Measurements from ENCODE around the gene FARP1.
A peak's percentile ranks its signal among the peaks of the same experiment; 100 is the strongest.

Gene FARP1

DNA sequence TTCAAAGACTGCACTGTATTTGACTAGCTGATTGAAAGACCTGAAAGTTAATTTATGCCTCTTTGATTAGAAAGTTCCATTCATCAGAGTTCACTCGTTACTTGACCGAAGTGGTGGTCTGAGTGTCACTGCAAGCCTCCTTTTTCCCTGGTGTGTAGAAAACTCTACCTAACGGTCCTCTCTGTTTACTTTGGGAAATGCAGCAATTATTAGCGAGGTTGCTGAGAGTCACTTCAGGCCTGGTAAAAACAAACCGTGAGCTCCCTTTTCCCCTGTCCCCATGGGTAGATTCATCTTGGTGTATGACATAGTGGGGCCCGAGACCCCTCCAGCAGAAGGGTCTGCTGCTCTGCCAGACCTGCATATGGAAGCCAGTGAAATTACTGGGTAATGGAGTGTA, 161.0 kb downstream of the FARP1 start:
- POLR2A ChIA-PET: no interaction called here
- Histone ChIP-seq H3K36me3 (ENCODE audit: control insufficient read depth in 2 of 2, insufficient read depth in 1 of 2, low read length in 2 of 2) (no peaks in the 10 kb centered on the region), H3K9me3 (ENCODE audit: control insufficient read depth, insufficient read depth, low read depth, low read length) (no peaks in the 10 kb centered on the region), H3K4me1 (ENCODE audit: control insufficient read depth, insufficient read depth, low read length) (peaks cover 22% of the 10 kb centered on the region), H3K4me3 (ENCODE audit: low read depth, low read length) (no peak overlapping the region), H3K27ac (ENCODE audit: extremely low read depth, low read depth, low read length) (no peak overlapping the region)
- TF ChIP-seq ZNF707 (tag by site-specific recombination; IDR thresholded peaks at IDR 0.05): no peak
- no peak for TF ChIP-seq ZNF548 (tag by site-specific recombination; IDR thresholded peaks at IDR 0.05)
- TF ChIP-seq, protein P1, sequence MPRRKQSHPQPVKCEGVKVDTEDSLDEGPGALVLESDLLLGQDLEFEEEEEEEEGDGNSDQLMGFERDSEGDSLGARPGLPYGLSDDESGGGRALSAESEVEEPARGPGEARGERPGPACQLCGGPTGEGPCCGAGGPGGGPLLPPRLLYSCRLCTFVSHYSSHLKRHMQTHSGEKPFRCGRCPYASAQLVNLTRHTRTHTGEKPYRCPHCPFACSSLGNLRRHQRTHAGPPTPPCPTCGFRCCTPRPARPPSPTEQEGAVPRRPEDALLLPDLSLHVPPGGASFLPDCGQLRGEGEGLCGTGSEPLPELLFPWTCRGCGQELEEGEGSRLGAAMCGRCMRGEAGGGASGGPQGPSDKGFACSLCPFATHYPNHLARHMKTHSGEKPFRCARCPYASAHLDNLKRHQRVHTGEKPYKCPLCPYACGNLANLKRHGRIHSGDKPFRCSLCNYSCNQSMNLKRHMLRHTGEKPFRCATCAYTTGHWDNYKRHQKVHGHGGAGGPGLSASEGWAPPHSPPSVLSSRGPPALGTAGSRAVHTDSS (tag by site-specific recombination; IDR thresholded peaks at IDR 0.05): no peak
- no peak for TF ChIP-seq ZNF544 (tag by site-specific recombination; IDR thresholded peaks at IDR 0.05)
- no peak for TF ChIP-seq ZNF404 (tag by site-specific recombination; IDR thresholded peaks at IDR 0.05)
- TF ChIP-seq, protein P2, sequence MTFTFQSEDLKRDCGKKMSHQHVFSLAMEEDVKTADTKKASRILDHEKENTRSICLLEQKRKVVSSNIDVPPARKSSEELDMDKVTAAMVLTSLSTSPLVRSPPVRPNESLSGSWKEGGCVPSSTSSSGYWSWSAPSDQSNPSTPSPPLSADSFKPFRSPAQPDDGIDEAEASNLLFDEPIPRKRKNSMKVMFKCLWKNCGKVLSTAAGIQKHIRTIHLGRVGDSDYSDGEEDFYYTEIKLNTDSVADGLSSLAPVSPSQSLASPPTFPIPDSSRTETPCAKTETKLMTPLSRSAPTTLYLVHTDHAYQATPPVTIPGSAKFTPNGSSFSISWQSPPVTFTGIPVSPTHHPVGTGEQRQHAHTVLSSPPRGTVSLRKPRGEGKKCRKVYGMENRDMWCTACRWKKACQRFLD (tag by site-specific recombination; IDR thresholded peaks at IDR 0.05): no peak
- TF ChIP-seq, protein P3, sequence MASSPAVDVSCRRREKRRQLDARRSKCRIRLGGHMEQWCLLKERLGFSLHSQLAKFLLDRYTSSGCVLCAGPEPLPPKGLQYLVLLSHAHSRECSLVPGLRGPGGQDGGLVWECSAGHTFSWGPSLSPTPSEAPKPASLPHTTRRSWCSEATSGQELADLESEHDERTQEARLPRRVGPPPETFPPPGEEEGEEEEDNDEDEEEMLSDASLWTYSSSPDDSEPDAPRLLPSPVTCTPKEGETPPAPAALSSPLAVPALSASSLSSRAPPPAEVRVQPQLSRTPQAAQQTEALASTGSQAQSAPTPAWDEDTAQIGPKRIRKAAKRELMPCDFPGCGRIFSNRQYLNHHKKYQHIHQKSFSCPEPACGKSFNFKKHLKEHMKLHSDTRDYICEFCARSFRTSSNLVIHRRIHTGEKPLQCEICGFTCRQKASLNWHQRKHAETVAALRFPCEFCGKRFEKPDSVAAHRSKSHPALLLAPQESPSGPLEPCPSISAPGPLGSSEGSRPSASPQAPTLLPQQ (tag by site-specific recombination; IDR thresholded peaks at IDR 0.05): no peak
- no peak for TF ChIP-seq ZNF112 (tag by site-specific recombination; IDR thresholded peaks at IDR 0.05)
- TF ChIP-seq TRIM28 (IDR thresholded peaks at IDR 0.05; ENCODE audit: borderline replicate concordance, low read length): no peak
- no peak for TF ChIP-seq KLF8 (tag by site-specific recombination; IDR thresholded peaks at IDR 0.05)
- CTCF ChIA-PET: interaction anchor here (0.5 to 0.6 kb wide), 2 partner anchors 204 to 682 kb away, joined by 3 read pairs; no protein-coding TSS in a partner anchor

DNA sequence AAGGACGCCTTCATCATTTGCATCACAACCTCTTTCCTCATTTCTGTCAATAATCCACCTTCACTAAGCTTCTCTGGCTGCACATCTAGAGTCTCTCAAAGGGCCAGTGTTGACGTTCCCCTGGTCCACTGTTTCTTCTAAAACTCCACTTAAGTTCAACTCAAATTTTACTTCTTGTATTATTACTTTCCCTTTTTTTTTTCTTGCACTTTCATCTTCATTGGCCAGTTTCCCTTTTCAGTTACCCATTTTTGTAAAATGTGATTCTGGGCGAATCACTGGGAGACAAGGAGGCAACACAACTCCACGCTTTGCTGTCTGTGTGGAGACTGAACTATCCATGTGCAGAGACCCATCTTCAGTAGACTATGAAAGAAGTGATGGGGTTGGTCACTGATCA, 162.8 kb downstream of the FARP1 start:
- H3K27ac ChIP-seq (ENCODE audit: extremely low read depth, low read depth, low read length): no peak overlapping the region
- peaks cover 18% of the 10 kb centered on the region for H3K4me1 ChIP-seq (ENCODE audit: control insufficient read depth, insufficient read depth, low read length)
- H3K9me3 ChIP-seq (ENCODE audit: control insufficient read depth, insufficient read depth, low read depth, low read length): no peaks in the 10 kb centered on the region
- ChIA-PET POLR2A (no interaction called here), CTCF (interaction anchor here (1.1 kb wide), 1 partner anchor 58 kb away, joined by 4 read pairs; no protein-coding TSS in a partner anchor)
- no peaks in the 10 kb centered on the region for H3K36me3 ChIP-seq (ENCODE audit: control insufficient read depth in 2 of 2, insufficient read depth in 1 of 2, low read length in 2 of 2)
- H3K4me3 ChIP-seq (ENCODE audit: low read depth, low read length): no peak overlapping the region
- peak; percentile 93 for TF ChIP-seq PRDM1 (tag by site-specific recombination; IDR thresholded peaks at IDR 0.05)
- TF ChIP-seq ZNF664 (tag by site-specific recombination; IDR thresholded peaks at IDR 0.05): no peak
- TF ChIP-seq ZNF623 (tag by site-specific recombination; IDR thresholded peaks at IDR 0.05): no peak

DNA sequence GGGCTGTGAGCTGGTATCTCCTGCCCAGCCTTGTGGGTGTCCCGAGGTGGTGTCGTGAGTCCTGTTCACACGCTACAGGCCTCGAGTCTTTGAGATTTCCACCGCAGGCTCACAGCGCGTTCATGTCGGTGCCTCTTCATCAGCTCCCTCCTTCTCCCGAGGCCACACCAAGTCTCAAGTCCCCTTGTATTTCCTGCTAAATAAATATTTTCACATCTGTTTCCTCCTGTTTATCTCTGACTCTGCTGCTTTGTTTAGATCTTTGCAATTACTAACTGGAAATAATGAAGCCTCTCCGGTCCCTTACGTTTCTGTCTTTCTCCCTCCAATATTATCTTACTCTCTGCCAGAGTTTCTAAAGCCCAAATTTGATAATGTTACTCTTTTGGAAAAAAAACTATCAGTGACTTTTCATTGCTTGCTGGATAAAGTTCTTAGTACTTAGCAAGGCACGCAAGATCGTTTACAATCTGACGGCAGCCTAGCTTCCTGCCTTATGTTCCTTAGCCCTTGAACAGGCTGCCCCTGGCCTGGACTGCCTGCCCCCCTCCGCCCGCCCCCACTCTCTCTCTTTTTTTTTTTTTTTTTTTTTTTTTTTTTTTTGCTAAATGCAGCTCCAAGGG, 164.7 kb downstream of the FARP1 start:
- Histone ChIP-seq H3K36me3 (ENCODE audit: control insufficient read depth in 2 of 2, insufficient read depth in 1 of 2, low read length in 2 of 2) (no peaks in the 10 kb centered on the region), H3K9me3 (ENCODE audit: control insufficient read depth, insufficient read depth, low read depth, low read length) (no peaks in the 10 kb centered on the region), H3K4me3 (ENCODE audit: low read depth, low read length) (no peak overlapping the region), H3K27ac (ENCODE audit: extremely low read depth, low read depth, low read length) (no peak overlapping the region), H3K4me1 (ENCODE audit: control insufficient read depth, insufficient read depth, low read length) (peaks cover 2% of the 10 kb centered on the region)
- TF ChIP-seq ZNF658 (tag by site-specific recombination; IDR thresholded peaks at IDR 0.05): no peak
- TF ChIP-seq, protein P4, sequence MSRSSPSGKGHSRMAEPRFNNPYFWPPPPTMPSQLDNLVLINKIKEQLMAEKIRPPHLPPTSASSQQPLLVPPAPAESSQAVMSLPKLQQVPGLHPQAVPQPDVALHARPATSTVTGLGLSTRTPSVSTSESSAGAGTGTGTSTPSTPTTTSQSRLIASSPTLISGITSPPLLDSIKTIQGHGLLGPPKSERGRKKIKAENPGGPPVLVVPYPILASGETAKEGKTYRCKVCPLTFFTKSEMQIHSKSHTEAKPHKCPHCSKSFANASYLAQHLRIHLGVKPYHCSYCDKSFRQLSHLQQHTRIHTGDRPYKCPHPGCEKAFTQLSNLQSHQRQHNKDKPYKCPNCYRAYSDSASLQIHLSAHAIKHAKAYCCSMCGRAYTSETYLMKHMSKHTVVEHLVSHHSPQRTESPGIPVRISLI (tag by site-specific recombination; IDR thresholded peaks at IDR 0.05): peak; percentile 39; the same call in 1 of the 2 replicates
- ChIA-PET CTCF (interaction anchor here (0.6 kb wide), 1 partner anchor 50 kb away, joined by 3 read pairs; no protein-coding TSS in a partner anchor), POLR2A (no interaction called here)
